ENCODE results near the gene ZNF584. TPM values are rescaled to one million over a fixed set of nuclear protein-coding genes. Genes with fewer than 3 reads are reported as not detected.
"Not testable (repeated sequence)": the region's sequence is repeated elsewhere in the genome, so short reads cannot be mapped to it uniquely, and the experiment has no call there.

The ZNF584 gene
- 10 to 100 TPM in 1 of 2 donors, 1 to 10 TPM in 1; 8.4 to 18.5 TPM for total RNA-seq

- Mint-ChIP-seq H3K36me3 (peaks cover 5% of the 10 kb centered on the region), H3K9me3 (no peaks in the 10 kb centered on the region)
Measured at GRCh38 chr19:58408152-58409009, at the start of gene ZNF584. TSS of gene ZNF584 (plus strand) at chr19:58408649. CDS start at chr19:58409148, 499 bp downstream.

GRCh38 chr19:58361900-58362271 lies 46.6 kb upstream of the ZNF584 start:
- H3K4me1 Mint-ChIP-seq (ENCODE audit: low read depth in 2 of 2): peaks cover 7 to 10% of the 10 kb centered on the region in 2 donors
- peak overlapping the region; percentile 99 for H3K4me3 Mint-ChIP-seq
- no peaks in the 10 kb centered on the region for H3K36me3 Mint-ChIP-seq
- no peaks in the 10 kb centered on the region for H3K27me3 Mint-ChIP-seq
- peak in 1 of 2 donors; percentile 28 for ATAC-seq
- H3K27ac Mint-ChIP-seq: peak overlapping the region; percentile 79 to 93
- H3K9me3 Mint-ChIP-seq: no peaks in the 10 kb centered on the region
- DNase-seq (ENCODE audit: low spot score): peak; percentile 62

More at GRCh38 chr19:58408152-58409009, at the start of gene ZNF584:
- ATAC-seq: peak; percentile 98
- peak within 1 kb of the TSS; percentile 82 to 93 for H3K27ac Mint-ChIP-seq
- H3K27me3 Mint-ChIP-seq: no peaks in the 10 kb centered on the region
- peaks cover 31 to 32% of the 10 kb centered on the region in 2 donors for H3K4me1 Mint-ChIP-seq (ENCODE audit: low read depth in 2 of 2)
- peak; percentile 94 for DNase-seq (ENCODE audit: low spot score)
- H3K4me3 Mint-ChIP-seq: peak within 1 kb of the TSS; percentile 96

GRCh38 chr19:58362272-58362994 lies 46.0 kb upstream of the ZNF584 start, which contains the start of gene ZNF497:
TSS of gene ZNF497 (minus strand) at chr19:58362751. CDS start at chr19:58357635, 5,116 bp downstream.
- peak; percentile 95 to 96 for ATAC-seq
- Mint-ChIP-seq H3K36me3 (no peaks in the 10 kb centered on the region), H3K4me3 (peak within 1 kb of the TSS; percentile 99)

DNA sequence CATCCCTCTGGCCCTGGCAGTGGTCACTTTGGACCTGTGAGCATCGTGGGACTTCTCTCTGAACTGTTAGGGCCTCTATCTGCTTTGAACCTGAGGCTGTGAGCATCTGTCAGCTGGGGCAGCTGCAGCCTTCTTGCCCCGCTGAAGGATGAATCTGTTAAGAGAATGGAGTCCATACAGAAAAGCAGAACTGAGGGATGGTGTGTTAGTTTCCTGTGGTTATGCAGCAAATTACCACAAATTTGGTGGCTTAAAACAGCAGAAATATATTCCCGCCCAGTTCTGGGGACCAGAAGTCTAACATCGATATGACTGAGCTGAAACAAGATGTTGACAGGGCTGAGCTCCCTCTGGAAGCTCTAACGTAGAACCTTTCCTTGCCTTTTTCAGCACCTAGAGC lies 44.3 kb upstream of the ZNF584 start:
- H3K27ac Mint-ChIP-seq: no peak overlapping the region
- H3K4me3 Mint-ChIP-seq: no peak overlapping the region
- H3K9me3 Mint-ChIP-seq: no peaks in the 10 kb centered on the region
- H3K27me3 Mint-ChIP-seq: no peaks in the 10 kb centered on the region
- no peaks in the 10 kb centered on the region for H3K36me3 Mint-ChIP-seq
- ATAC-seq: no peak
- no peak for DNase-seq (ENCODE audit: low spot score)
- H3K4me1 Mint-ChIP-seq (ENCODE audit: low read depth in 2 of 2): peaks cover 7 to 10% of the 10 kb centered on the region in 2 donors

More at GRCh38 chr19:58362272-58362994, 46.0 kb upstream of the ZNF584 start, which contains the start of gene ZNF497:
- Mint-ChIP-seq H3K4me1 (ENCODE audit: low read depth in 2 of 2) (peaks cover 7 to 10% of the 10 kb centered on the region in 2 donors), H3K27ac (peak within 1 kb of the TSS; percentile 79 to 93), H3K27me3 (no peaks in the 10 kb centered on the region), H3K9me3 (no peaks in the 10 kb centered on the region)
- peak; percentile 99 for DNase-seq (ENCODE audit: low spot score)

DNA sequence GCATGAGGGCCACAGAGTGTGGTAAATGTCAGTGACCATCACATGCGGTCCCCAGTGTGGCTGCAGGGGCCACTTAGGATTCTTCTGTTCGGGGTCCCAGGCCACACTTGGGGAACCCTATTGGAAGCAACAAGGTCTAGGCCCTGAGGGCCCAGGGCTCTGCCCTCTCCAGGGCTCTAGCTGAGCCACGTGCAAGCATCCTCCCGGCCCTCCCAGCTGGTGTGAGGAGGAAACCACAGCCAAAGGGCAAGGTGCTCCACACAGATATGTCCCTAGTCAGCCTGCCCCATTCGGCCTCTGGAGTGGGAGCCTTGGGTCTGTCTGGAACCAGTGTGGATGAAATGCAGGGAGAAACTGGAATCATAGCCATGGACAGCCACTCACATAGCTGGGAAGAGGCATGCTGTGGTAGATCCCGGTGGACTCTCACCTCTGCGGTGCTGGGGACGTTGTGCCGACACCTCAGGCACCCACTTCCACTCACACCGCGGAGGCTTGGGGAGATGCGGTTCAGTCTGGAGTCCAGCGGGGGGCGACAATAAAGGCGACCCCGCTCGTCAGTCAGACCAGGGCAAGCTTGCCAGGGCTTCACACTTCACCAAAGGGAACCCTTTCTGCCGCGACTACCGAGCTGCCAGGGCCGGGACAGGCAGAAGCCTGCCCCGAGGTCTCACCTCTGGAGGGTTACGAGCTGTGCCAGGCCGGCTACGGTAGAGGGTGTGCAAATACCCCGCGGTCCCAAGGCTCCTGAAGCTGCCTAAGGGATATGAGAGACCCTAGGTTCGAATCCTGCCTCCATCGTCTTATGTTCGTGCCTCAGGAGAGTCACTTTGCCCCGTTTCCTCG lies 41.6 kb upstream of the ZNF584 start:
- Mint-ChIP-seq H3K9me3 (no peaks in the 10 kb centered on the region), H3K4me1 (ENCODE audit: low read depth in 2 of 2) (peaks cover 4 to 8% of the 10 kb centered on the region in 2 donors), H3K27ac (no peak overlapping the region), H3K36me3 (no peaks in the 10 kb centered on the region), H3K27me3 (no peaks in the 10 kb centered on the region), H3K4me3 (no peak overlapping the region)
- no peak for ATAC-seq
- peak; percentile 57 for DNase-seq (ENCODE audit: low spot score)

DNA sequence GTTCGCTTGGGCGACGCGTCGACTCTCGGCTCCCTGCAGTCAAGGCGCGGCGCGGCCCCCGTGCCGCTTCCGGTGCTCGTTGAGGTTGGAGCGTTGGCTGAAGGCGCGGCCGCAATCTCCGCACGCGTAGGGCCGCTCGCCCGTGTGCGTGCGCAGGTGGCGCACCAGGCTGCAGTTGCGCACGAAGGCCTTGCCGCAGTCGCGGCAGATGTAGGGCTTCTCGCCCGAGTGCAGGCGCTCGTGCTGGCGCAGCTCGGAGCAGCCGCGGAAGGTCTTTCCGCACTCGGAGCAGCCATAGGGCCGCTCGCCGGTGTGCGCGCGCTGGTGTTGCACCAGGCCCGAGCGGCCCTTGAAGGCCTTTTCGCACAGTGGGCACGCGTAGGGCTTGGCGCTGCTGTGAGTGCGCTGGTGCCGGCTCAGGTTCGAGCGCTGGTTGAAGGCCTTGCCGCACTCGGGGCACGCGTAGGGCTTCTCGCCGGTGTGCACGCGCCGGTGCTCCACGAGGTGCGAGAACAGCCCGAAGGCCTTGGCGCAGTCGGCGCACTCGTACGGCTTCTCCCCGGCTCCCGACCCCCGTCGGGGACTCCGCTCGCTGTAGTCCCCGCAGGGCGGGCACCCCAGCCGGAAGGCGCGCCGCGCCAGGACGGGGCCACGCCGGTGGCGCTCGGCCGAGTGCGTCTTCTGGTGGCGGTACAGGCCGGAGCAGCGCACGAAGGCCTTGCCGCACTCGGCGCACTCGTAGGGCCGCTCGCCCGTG lies 40.6 kb upstream of the ZNF584 start:
- Mint-ChIP-seq H3K4me1 (ENCODE audit: low read depth in 2 of 2) (peaks cover 0 to 1% of the 10 kb centered on the region in 2 donors), H3K4me3 (no peak overlapping the region), H3K36me3 (no peaks in the 10 kb centered on the region), H3K27me3 (no peaks in the 10 kb centered on the region), H3K27ac (no peak overlapping the region), H3K9me3 (no peaks in the 10 kb centered on the region)
- peak; percentile 56 for DNase-seq (ENCODE audit: low spot score)
- ATAC-seq: no peak

GRCh38 chr19:58368561-58369360 lies 39.7 kb upstream of the ZNF584 start:
- Mint-ChIP-seq H3K27me3 (no peaks in the 10 kb centered on the region), H3K27ac (no peak overlapping the region), H3K4me3 (no peak overlapping the region), H3K9me3 (no peaks in the 10 kb centered on the region), H3K4me1 (ENCODE audit: low read depth in 2 of 2) (no peaks in the 10 kb centered on the region), H3K36me3 (no peaks in the 10 kb centered on the region)
- peak; percentile 56 for DNase-seq (ENCODE audit: low spot score)
- ATAC-seq: no peak

- peaks cover 0 to 3% of the 10 kb centered on the region in 2 donors for H3K4me1 Mint-ChIP-seq (ENCODE audit: low read depth in 2 of 2)
- no peak overlapping the region for H3K4me3 Mint-ChIP-seq
- H3K27ac Mint-ChIP-seq: no peak overlapping the region
- ATAC-seq (no peak), DNase-seq (ENCODE audit: low spot score) (no peak)
- no peaks in the 10 kb centered on the region for H3K27me3 Mint-ChIP-seq
- H3K36me3 Mint-ChIP-seq: no peaks in the 10 kb centered on the region
- no peaks in the 10 kb centered on the region for H3K9me3 Mint-ChIP-seq
Measured at GRCh38 chr19:58372311-58373133, 35.9 kb upstream of the ZNF584 start.

- DNase-seq (ENCODE audit: low spot score) (no peak), ATAC-seq (no peak)
- H3K27ac Mint-ChIP-seq: no peak overlapping the region
- no peak overlapping the region for H3K4me3 Mint-ChIP-seq
- H3K4me1 Mint-ChIP-seq (ENCODE audit: low read depth in 2 of 2): peaks cover 0 to 3% of the 10 kb centered on the region in 2 donors
- no peaks in the 10 kb centered on the region for H3K27me3 Mint-ChIP-seq
- H3K36me3 Mint-ChIP-seq: no peaks in the 10 kb centered on the region
- no peaks in the 10 kb centered on the region for H3K9me3 Mint-ChIP-seq
Measured at GRCh38 chr19:58374200-58374599, 34.2 kb upstream of the ZNF584 start.

DNA sequence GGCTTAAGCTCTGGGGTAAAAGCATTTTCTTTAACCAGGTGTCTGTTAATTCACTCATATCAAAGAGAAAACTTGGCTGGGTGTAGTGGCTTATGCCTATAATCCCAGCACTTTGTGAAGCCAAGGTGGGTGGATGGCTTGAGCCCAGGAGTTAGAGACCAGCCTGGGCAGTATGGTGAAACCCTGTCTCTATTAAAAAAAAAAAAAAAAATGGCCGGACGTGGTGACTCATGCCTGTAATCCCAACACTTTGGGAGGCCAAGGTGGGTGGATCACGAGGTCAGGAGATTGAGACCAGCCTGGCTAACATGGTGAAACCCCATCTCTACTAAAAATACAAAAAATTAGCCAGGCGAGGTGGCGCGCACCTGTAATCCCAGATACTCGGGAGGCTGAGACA lies 31.7 kb upstream of the ZNF584 start:
- ATAC-seq; H3K36me3 Mint-ChIP-seq; H3K27ac Mint-ChIP-seq; DNase-seq (ENCODE audit: low spot score); H3K27me3 Mint-ChIP-seq; H3K9me3 Mint-ChIP-seq; H3K4me3 Mint-ChIP-seq: not testable (repeated sequence)
- peaks cover 12% of the 10 kb centered on the region in 2 donors for H3K4me1 Mint-ChIP-seq (ENCODE audit: low read depth in 2 of 2)

- ATAC-seq (no peak), DNase-seq (ENCODE audit: low spot score) (no peak)
- Mint-ChIP-seq H3K27ac (peak overlapping the region; percentile 83 to 95), H3K4me1 (ENCODE audit: low read depth in 2 of 2) (peaks cover 14 to 17% of the 10 kb centered on the region in 2 donors), H3K9me3 (no peaks in the 10 kb centered on the region), H3K36me3 (no peaks in the 10 kb centered on the region), H3K4me3 (peak overlapping the region; percentile 91), H3K27me3 (no peaks in the 10 kb centered on the region)
Measured at GRCh38 chr19:58379246-58379645, 29.2 kb upstream of the ZNF584 start.

All from natural killer cell treated with Interleukin-12 subunit alpha and Interleukin-12 subunit beta and Interleukin-15 and Interleukin-18, amount 100 ng/mL, for 72 hours (primary cell).